WTC11 (cell line): ENCODE results near the gene PRR23E. TPM values are rescaled to one million over a fixed set of nuclear protein-coding genes. Genes with fewer than 3 reads are reported as not detected.

Source experiments
- ATAC-seq: fragments of 200-7000 bp; cut with Tn5 transposase; 2 replicates; pipeline ENCODE4 v1.10.0; 2021; ENCODE audit warnings: mild to moderate bottlenecking, moderate library complexity
- CTCF ChIA-PET: fragments of 300-600 bp; sonication (Branson Sonifier 250); formaldehyde crosslinking; loops from one replicate; lab custom pipeline; 2021; ENCODE audit warnings: antibody characterized with exemption; lab: Charles Lee
- POLR2A ChIA-PET: fragments of 350-600 bp; sonication (Branson Sonifier 250); formaldehyde crosslinking; loops from one replicate; lab custom pipeline; 2021; ENCODE audit warnings: antibody characterized with exemption; lab: Charles Lee
- DNase-seq: peaks from one replicate; pipeline ENCODE4 v3.0.0; 2021; ENCODE audit warnings: low spot score
- H3K27ac Mint-ChIP-seq: 2 replicates; pipeline ENCODE4 v1.8.0; 2021; ENCODE audit warnings: mixed read lengths
- H3K27me3 Mint-ChIP-seq: 2 replicates; pipeline ENCODE4 v1.8.0; 2021; ENCODE audit warnings: low read depth, mild to moderate bottlenecking, moderate library complexity, mixed read lengths
- H3K36me3 Mint-ChIP-seq: 2 replicates; pipeline ENCODE4 v1.8.0; 2021; ENCODE audit warnings: mixed read lengths
- H3K4me1 Mint-ChIP-seq: 2 replicates; pipeline ENCODE4 v1.8.0; 2022; ENCODE audit warnings: mixed read lengths
- H3K4me3 Mint-ChIP-seq: 2 replicates; pipeline ENCODE4 v1.8.0; 2021; ENCODE audit warnings: mild to moderate bottlenecking, moderate library complexity, mixed read lengths
- H3K9me3 Mint-ChIP-seq: 2 replicates; pipeline ENCODE4 v1.8.0; 2021; ENCODE audit warnings: mixed read lengths
- ELF4 ChIP-seq: sonication (generic); formaldehyde crosslinking; IDR thresholded peaks from 2 replicates; pipeline ENCODE4 v1.8.1; 2022; ENCODE audit warnings: low read depth, mild to moderate bottlenecking, moderate library complexity, missing genetic modification reagents
- FOXK1 ChIP-seq: sonication (generic); formaldehyde crosslinking; IDR thresholded peaks from 2 replicates; pipeline ENCODE4 v1.8.0; 2022; ENCODE audit warnings: mild to moderate bottlenecking, moderate library complexity, missing genetic modification reagents
- IRF2 ChIP-seq: sonication (generic); formaldehyde crosslinking; IDR thresholded peaks from 2 replicates; pipeline ENCODE4 v1.8.0; 2022; ENCODE audit warnings: low read depth, missing genetic modification reagents, borderline replicate concordance
- JUN ChIP-seq: sonication (generic); formaldehyde crosslinking; IDR thresholded peaks from 2 replicates; pipeline ENCODE4 v1.8.0; 2023; ENCODE audit warnings: mild to moderate bottlenecking, missing genetic modification reagents
- OVOL2 ChIP-seq: fragments of 250-450 bp; sonication (Bioruptor Pico); IDR thresholded peaks from 2 replicates; pipeline ENCODE4 v1.9.0; 2021; ENCODE audit warnings: mild to moderate bottlenecking, borderline replicate concordance
- SMAD3 ChIP-seq: sonication (generic); formaldehyde crosslinking; IDR thresholded peaks from 2 replicates; pipeline ENCODE4 v1.8.0; 2022; ENCODE audit warnings: missing genetic modification reagents, mild to moderate bottlenecking, borderline replicate concordance
- TEAD4 ChIP-seq: sonication (generic); formaldehyde crosslinking; IDR thresholded peaks from 2 replicates; pipeline ENCODE4 v1.8.0; 2022; ENCODE audit warnings: mild to moderate bottlenecking, missing genetic modification reagents
- ZBTB21 ChIP-seq: sonication (generic); formaldehyde crosslinking; IDR thresholded peaks from 2 replicates; pipeline ENCODE4 v1.8.1; 2023; ENCODE audit warnings: mild to moderate bottlenecking, missing genetic modification reagents, borderline replicate concordance
- ZNF138 ChIP-seq: sonication (generic); formaldehyde crosslinking; conservative IDR thresholded peaks from 2 replicates; pipeline ENCODE4 v1.8.1; 2022; ENCODE audit warnings: mild to moderate bottlenecking, moderate library complexity, missing genetic modification reagents
- ZNF263 ChIP-seq: sonication (generic); formaldehyde crosslinking; IDR thresholded peaks from 2 replicates; pipeline ENCODE4 v1.8.1; 2022; ENCODE audit warnings: low read depth, mild to moderate bottlenecking, moderate library complexity, missing genetic modification reagents
- ZNF416 ChIP-seq: fragments of 250-450 bp; sonication (Bioruptor Pico); IDR thresholded peaks from 2 replicates; pipeline ENCODE4 v1.9.0; 2021; ENCODE audit warnings: mild to moderate bottlenecking, inconsistent platforms
- ZNF425 ChIP-seq: fragments of 250-450 bp; sonication (Bioruptor Pico); conservative IDR thresholded peaks from 2 replicates; pipeline ENCODE4 v1.9.0; 2021; ENCODE audit warnings: mild to moderate bottlenecking
- total RNA-seq: library from RNA; stranded (reverse); gene quantifications from 3 replicates; pipeline ENCODE4 v1.2.3, GENCODE V29; 2021
- TF ChIP-seq, protein P1 (sequence below): sonication (generic); formaldehyde crosslinking; IDR thresholded peaks from 2 replicates; pipeline ENCODE4 v1.8.0; 2022; ENCODE audit warnings: missing genetic modification reagents
- TF ChIP-seq, protein P2 (sequence below): fragments of 250-450 bp; sonication (Bioruptor Pico); IDR thresholded peaks from 2 replicates; pipeline ENCODE4 v2.1.2; 2022; ENCODE audit warnings: mild to moderate bottlenecking, moderate library complexity
- TF ChIP-seq, protein P3 (sequence below): fragments of 200-600 bp; IDR thresholded peaks from 2 replicates; pipeline ENCODE4 v1.8.0; 2022; ENCODE audit warnings: antibody characterized with exemption
- TF ChIP-seq, protein P4 (sequence below): sonication (generic); formaldehyde crosslinking; IDR thresholded peaks from 2 replicates; pipeline ENCODE4 v1.8.0; 2022; ENCODE audit warnings: mild to moderate bottlenecking, missing genetic modification reagents
- TF ChIP-seq, protein P5 (sequence below): sonication (generic); formaldehyde crosslinking; IDR thresholded peaks from 2 replicates; pipeline ENCODE4 v1.8.0; 2022; ENCODE audit warnings: mild to moderate bottlenecking, missing genetic modification reagents
- TF ChIP-seq, protein P6 (sequence below): sonication (generic); formaldehyde crosslinking; IDR thresholded peaks from 2 replicates; pipeline ENCODE4 v1.8.1; 2022; ENCODE audit warnings: mild to moderate bottlenecking, moderate library complexity, missing genetic modification reagents

Gene PRR23E
- total RNA-seq, 1 experiment from 2014 or later = not detected

GRCh38 chr3:127172211-127172610 is 20.7 kb upstream of the PRR23E start (continued):
- TF ChIP-seq, protein P1, sequence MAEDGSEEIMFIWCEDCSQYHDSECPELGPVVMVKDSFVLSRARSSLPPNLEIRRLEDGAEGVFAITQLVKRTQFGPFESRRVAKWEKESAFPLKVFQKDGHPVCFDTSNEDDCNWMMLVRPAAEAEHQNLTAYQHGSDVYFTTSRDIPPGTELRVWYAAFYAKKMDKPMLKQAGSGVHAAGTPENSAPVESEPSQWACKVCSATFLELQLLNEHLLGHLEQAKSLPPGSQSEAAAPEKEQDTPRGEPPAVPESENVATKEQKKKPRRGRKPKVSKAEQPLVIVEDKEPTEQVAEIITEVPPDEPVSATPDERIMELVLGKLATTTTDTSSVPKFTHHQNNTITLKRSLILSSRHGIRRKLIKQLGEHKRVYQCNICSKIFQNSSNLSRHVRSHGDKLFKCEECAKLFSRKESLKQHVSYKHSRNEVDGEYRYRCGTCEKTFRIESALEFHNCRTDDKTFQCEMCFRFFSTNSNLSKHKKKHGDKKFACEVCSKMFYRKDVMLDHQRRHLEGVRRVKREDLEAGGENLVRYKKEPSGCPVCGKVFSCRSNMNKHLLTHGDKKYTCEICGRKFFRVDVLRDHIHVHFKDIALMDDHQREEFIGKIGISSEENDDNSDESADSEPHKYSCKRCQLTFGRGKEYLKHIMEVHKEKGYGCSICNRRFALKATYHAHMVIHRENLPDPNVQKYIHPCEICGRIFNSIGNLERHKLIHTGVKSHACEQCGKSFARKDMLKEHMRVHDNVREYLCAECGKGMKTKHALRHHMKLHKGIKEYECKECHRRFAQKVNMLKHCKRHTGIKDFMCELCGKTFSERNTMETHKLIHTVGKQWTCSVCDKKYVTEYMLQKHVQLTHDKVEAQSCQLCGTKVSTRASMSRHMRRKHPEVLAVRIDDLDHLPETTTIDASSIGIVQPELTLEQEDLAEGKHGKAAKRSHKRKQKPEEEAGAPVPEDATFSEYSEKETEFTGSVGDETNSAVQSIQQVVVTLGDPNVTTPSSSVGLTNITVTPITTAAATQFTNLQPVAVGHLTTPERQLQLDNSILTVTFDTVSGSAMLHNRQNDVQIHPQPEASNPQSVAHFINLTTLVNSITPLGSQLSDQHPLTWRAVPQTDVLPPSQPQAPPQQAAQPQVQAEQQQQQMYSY = no peak
- TF ChIP-seq ZNF138 (CRISPR knock-in tag) (no peak), FOXK1 (CRISPR knock-in tag) (no peak), ZBTB21 (CRISPR knock-in tag) (no peak)
- TF ChIP-seq, protein P2, sequence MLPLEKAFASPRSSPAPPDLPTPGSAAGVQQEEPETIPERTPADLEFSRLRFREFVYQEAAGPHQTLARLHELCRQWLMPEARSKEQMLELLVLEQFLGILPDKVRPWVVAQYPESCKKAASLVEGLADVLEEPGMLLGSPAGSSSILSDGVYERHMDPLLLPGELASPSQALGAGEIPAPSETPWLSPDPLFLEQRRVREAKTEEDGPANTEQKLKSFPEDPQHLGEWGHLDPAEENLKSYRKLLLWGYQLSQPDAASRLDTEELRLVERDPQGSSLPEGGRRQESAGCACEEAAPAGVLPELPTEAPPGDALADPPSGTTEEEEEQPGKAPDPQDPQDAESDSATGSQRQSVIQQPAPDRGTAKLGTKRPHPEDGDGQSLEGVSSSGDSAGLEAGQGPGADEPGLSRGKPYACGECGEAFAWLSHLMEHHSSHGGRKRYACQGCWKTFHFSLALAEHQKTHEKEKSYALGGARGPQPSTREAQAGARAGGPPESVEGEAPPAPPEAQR = no peak

- Mint-ChIP-seq H3K4me3 (no peak overlapping the region), H3K4me1 (peaks cover 11% of the 10 kb centered on the region; the same call in 1 of the 2 replicates), H3K36me3 (no peaks in the 10 kb centered on the region), H3K27me3 (no peaks in the 10 kb centered on the region), H3K9me3 (0 out of 2 replicates have a peak, but pooled peaks cover 3% of the 10 kb centered on the region), H3K27ac (no peak overlapping the region)
- ATAC-seq (no peak), DNase-seq (no peak)
- POLR2A ChIA-PET = no interaction called here
- CTCF ChIA-PET = no interaction called here
- TF ChIP-seq, protein P3, sequence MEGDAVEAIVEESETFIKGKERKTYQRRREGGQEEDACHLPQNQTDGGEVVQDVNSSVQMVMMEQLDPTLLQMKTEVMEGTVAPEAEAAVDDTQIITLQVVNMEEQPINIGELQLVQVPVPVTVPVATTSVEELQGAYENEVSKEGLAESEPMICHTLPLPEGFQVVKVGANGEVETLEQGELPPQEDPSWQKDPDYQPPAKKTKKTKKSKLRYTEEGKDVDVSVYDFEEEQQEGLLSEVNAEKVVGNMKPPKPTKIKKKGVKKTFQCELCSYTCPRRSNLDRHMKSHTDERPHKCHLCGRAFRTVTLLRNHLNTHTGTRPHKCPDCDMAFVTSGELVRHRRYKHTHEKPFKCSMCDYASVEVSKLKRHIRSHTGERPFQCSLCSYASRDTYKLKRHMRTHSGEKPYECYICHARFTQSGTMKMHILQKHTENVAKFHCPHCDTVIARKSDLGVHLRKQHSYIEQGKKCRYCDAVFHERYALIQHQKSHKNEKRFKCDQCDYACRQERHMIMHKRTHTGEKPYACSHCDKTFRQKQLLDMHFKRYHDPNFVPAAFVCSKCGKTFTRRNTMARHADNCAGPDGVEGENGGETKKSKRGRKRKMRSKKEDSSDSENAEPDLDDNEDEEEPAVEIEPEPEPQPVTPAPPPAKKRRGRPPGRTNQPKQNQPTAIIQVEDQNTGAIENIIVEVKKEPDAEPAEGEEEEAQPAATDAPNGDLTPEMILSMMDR = no peak
- TF ChIP-seq, protein P4, sequence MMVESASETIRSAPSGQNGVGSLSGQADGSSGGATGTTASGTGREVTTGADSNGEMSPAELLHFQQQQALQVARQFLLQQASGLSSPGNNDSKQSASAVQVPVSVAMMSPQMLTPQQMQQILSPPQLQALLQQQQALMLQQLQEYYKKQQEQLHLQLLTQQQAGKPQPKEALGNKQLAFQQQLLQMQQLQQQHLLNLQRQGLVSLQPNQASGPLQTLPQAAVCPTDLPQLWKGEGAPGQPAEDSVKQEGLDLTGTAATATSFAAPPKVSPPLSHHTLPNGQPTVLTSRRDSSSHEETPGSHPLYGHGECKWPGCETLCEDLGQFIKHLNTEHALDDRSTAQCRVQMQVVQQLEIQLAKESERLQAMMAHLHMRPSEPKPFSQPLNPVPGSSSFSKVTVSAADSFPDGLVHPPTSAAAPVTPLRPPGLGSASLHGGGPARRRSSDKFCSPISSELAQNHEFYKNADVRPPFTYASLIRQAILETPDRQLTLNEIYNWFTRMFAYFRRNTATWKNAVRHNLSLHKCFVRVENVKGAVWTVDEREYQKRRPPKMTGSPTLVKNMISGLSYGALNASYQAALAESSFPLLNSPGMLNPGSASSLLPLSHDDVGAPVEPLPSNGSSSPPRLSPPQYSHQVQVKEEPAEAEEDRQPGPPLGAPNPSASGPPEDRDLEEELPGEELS = no peak
- no peak for TF ChIP-seq IRF2 (CRISPR knock-in tag)
- no peak for TF ChIP-seq OVOL2 (CRISPR knock-in tag)
- TF ChIP-seq ELF4 (CRISPR knock-in tag) = no peak
- TF ChIP-seq SMAD3 (CRISPR knock-in tag) = no peak
- no peak for TF ChIP-seq TEAD4 (CRISPR knock-in tag)
- TF ChIP-seq ZNF263 (CRISPR knock-in tag) = no peak
- no peak for TF ChIP-seq ZNF416 (CRISPR knock-in tag)
- no peak for TF ChIP-seq JUN
- TF ChIP-seq, protein P5, sequence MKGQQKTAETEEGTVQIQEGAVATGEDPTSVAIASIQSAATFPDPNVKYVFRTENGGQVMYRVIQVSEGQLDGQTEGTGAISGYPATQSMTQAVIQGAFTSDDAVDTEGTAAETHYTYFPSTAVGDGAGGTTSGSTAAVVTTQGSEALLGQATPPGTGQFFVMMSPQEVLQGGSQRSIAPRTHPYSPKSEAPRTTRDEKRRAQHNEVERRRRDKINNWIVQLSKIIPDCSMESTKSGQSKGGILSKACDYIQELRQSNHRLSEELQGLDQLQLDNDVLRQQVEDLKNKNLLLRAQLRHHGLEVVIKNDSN (CRISPR knock-in tag) = no peak
- TF ChIP-seq, protein P6, sequence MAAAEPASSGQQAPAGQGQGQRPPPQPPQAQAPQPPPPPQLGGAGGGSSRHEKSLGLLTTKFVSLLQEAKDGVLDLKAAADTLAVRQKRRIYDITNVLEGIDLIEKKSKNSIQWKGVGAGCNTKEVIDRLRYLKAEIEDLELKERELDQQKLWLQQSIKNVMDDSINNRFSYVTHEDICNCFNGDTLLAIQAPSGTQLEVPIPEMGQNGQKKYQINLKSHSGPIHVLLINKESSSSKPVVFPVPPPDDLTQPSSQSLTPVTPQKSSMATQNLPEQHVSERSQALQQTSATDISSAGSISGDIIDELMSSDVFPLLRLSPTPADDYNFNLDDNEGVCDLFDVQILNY = no peak
- TF ChIP-seq, protein P1 = no peak
- no peak for TF ChIP-seq ZNF425
Measured at GRCh38 chr3:127172781-127173515, 20.0 kb upstream of the PRR23E start.
